Measurements from ENCODE around the gene SLC10A6. TPM values are rescaled to one million over a fixed set of nuclear protein-coding genes. Genes with fewer than 3 reads are reported as not detected.
"Not testable (repeated sequence)": the region's sequence is repeated elsewhere in the genome, so short reads cannot be mapped to it uniquely, and the experiment has no call there.

SLC10A6 gene
- total and polyA plus RNA-seq, 10 of the 15 experiments (the other 5 are each of a cell fraction or from before 2014, with no cell fraction given): 0.05 TPM; not detected in 9

GRCh38 chr4:86875436-86875835 is 26.3 kb upstream of the SLC10A6 start:
- H4K20me1 ChIP-seq (ENCODE audit: control insufficient read depth, insufficient read depth); H3K36me3 ChIP-seq (ENCODE audit: control insufficient read depth in 2 of 2, insufficient read depth in 2 of 2, low read length in 1 of 2); H3K9ac ChIP-seq (ENCODE audit: control insufficient read depth, insufficient read depth, low read length); H3K9me3 ChIP-seq (replicated peaks; ENCODE audit: control insufficient read depth, insufficient read depth, low read length); ATAC-seq; in situ Hi-C loops (cut with MboI); FAIRE-seq; BruUV-seq (replicated peaks); H2AFZ ChIP-seq (ENCODE audit: control insufficient read depth, low read depth, low read length); H3K27me3 ChIP-seq (replicated peaks in 1 of 2; ENCODE audit: control insufficient read depth in 2 of 2, insufficient read depth in 2 of 2, low read length in 1 of 2); H3K4me2 ChIP-seq (ENCODE audit: control insufficient read depth, insufficient read depth); RAD21 ChIA-PET (ENCODE audit: unreplicated experiment); CTCF ChIA-PET; H3K79me2 ChIP-seq (ENCODE audit: control insufficient read depth, insufficient read depth, low read length); H3K27ac ChIP-seq (ENCODE audit: control insufficient read depth, insufficient read depth); H3K4me3 ChIP-seq; H3K4me1 ChIP-seq (ENCODE audit: control insufficient read depth, insufficient read depth, low read length); intact Hi-C loops (cut with micrococcal nuclease; ENCODE audit: unreplicated experiment); DNase-seq (ENCODE audit: low read depth, low spot score): not testable (repeated sequence)
- ChIA-PET POLR2A (interaction anchor here (0.6 kb wide), 1 partner anchor 752 kb away, joined by 7 read pairs; no protein-coding TSS in a partner anchor), SMC1A (ENCODE audit: uncharacterized antibody, unreplicated experiment) (interaction anchor here (0.6 kb wide), 1 partner anchor 607 kb away, joined by 3 read pairs; no protein-coding TSS in a partner anchor)
- 41% methylated on average over 4 of the region's 4 CpGs for WGBS (ENCODE audit: insufficient coverage, insufficient replicate concordance, low lambda C conversion rate, missing lambda C conversion rate)

- DNase-seq (ENCODE audit: low read depth, low spot score): no peak
- ChIA-PET RAD21 (ENCODE audit: unreplicated experiment) (no interaction called here), SMC1A (ENCODE audit: uncharacterized antibody, unreplicated experiment) (no interaction called here), POLR2A (interaction anchor here (0.6 kb wide), 1 partner anchor 18 kb away, joined by 3 read pairs; no protein-coding TSS in a partner anchor), CTCF (interaction anchor here (1.0 kb wide), 1 partner anchor 33 kb away, joined by 3 read pairs; no protein-coding TSS in a partner anchor)
- Histone ChIP-seq H3K27ac (ENCODE audit: control insufficient read depth, insufficient read depth) (no peak overlapping the region), H3K36me3 (ENCODE audit: control insufficient read depth in 2 of 2, insufficient read depth in 2 of 2, low read length in 1 of 2) (no peaks in the 10 kb centered on the region), H3K4me3 (no peak overlapping the region), H3K9ac (ENCODE audit: control insufficient read depth, insufficient read depth, low read length) (no peak overlapping the region), H2AFZ (ENCODE audit: control insufficient read depth, low read depth, low read length) (no peak overlapping the region), H3K27me3 (replicated peaks in 1 of 2; ENCODE audit: control insufficient read depth in 2 of 2, insufficient read depth in 2 of 2, low read length in 1 of 2) (no peaks in the 10 kb centered on the region), H3K9me3 (replicated peaks; ENCODE audit: control insufficient read depth, insufficient read depth, low read length) (no peaks in the 10 kb centered on the region), H3K79me2 (ENCODE audit: control insufficient read depth, insufficient read depth, low read length) (no peaks in the 10 kb centered on the region), H3K4me2 (ENCODE audit: control insufficient read depth, insufficient read depth) (no peak overlapping the region), H3K4me1 (ENCODE audit: control insufficient read depth, insufficient read depth, low read length) (no peaks in the 10 kb centered on the region), H4K20me1 (ENCODE audit: control insufficient read depth, insufficient read depth) (no peaks in the 10 kb centered on the region)
- intact Hi-C loops (cut with micrococcal nuclease; ENCODE audit: unreplicated experiment) (no loop called here), in situ Hi-C loops (cut with MboI) (no loop called here)
- BruUV-seq (replicated peaks): no TSS peak
- 37% methylated on average over 4 of the region's 4 CpGs for WGBS (ENCODE audit: insufficient coverage, insufficient replicate concordance, low lambda C conversion rate, missing lambda C conversion rate)
- no peak for ATAC-seq
- no peak for FAIRE-seq
- TF ChIP-seq HSF1 (IDR thresholded peaks at IDR 0.05; ENCODE audit: low read depth, low read length): no peak
- no peak for TF ChIP-seq KLF5 (IDR thresholded peaks at IDR 0.05; ENCODE audit: partially characterized antibody)
- no peak for TF ChIP-seq EZH2 (IDR thresholded peaks at IDR 0.05; ENCODE audit: borderline replicate concordance, control insufficient read depth, low read depth, low read length)
- TF ChIP-seq ASH2L (IDR thresholded peaks at IDR 0.05; ENCODE audit: borderline replicate concordance, low read depth): no peak
- no peak for TF ChIP-seq BCLAF1 (IDR thresholded peaks at IDR 0.05)
- TF ChIP-seq SMC3 (IDR thresholded peaks at IDR 0.05; ENCODE audit: borderline replicate concordance, low read length): no peak
- no peak for TF ChIP-seq BCL11A (IDR thresholded peaks at IDR 0.05; ENCODE audit: low read depth, low read length)
- no peak for TF ChIP-seq CREB1 (IDR thresholded peaks at IDR 0.05; ENCODE audit: low read depth)
- no peak for TF ChIP-seq SREBF1 (IDR thresholded peaks at IDR 0.05; ENCODE audit: low read length)
- TF ChIP-seq IRF3 (IDR thresholded peaks at IDR 0.05): no peak
- TF ChIP-seq WRNIP1 (IDR thresholded peaks at IDR 0.05; ENCODE audit: borderline replicate concordance, low read depth, low read length): no peak
Measured at GRCh38 chr4:86872135-86872534, 23.0 kb upstream of the SLC10A6 start.
